Right cardiac atrium (tissue), 5 donors: ENCODE measurements around the gene TNP2. TPM values are rescaled to one million over a fixed set of nuclear protein-coding genes. Genes with fewer than 3 reads are reported as not detected.

Experiments used
- ATAC-seq, 2 donors: fragments of 200-7000 bp; cut with Tn5 transposase; one replicate each; pipeline versions ENCODE4 v1.8.0 to v1.9.1; 2020; ENCODE audit warnings: moderate library complexity in 2 of 2, mild to moderate bottlenecking in 1 of 2
- DNase-seq, 3 donors: peaks; one replicate each; pipeline ENCODE4 v3.0.0-alpha.2; 2020
- H3K27ac ChIP-seq: one replicate; pipeline ENCODE4 v1.5.1; 2013; ENCODE audit warnings: mild to moderate bottlenecking, low read length, control low read depth, moderate library complexity
- H3K27me3 ChIP-seq: one replicate; pipeline ENCODE4 v1.6.1; 2013; ENCODE audit not compliant: control insufficient read depth, insufficient read depth
- H3K4me1 ChIP-seq: one replicate; pipeline ENCODE4 v1.6.1; 2013; ENCODE audit warnings: low read length; ENCODE audit not compliant: control insufficient read depth, insufficient read depth
- H3K4me3 ChIP-seq: one replicate; pipeline ENCODE4 v1.5.1; 2013; ENCODE audit warnings: low read length, control low read depth
- H3K9me3 ChIP-seq: one replicate; pipeline ENCODE4 v1.6.1; 2013; ENCODE audit warnings: low read length; ENCODE audit not compliant: control insufficient read depth
- WGBS: extraction: QIAGEN DNeasy Blood & Tissue Kit; methylation state at CpG from one replicate; pipeline ENCODE4 v1.1.7; 2013; 5-methylcytosine and 5-hydroxymethylcytosine counted together
- intact Hi-C, 4 donors: fragments of 100-400 bp; cut with DNase I; formaldehyde crosslinking; loops; one replicate each; pipeline versions ENCODE4 v1.11.0 to v1.14.0; 2022 to 2023
- polyA plus RNA-seq: library from polyadenylated mRNA; stranded (reverse); fragments of 200-250 nt; gene quantifications from one replicate; pipeline ENCODE4 v1.2.3, GENCODE V29; 2013
- total RNA-seq, 4 donors: library from RNA; stranded (reverse); fragmentation: NEBNext Ultra II Directional; extraction: Animal tissue kit (Norgen Biotek cat#: 25700); gene quantifications; one replicate each; pipeline ENCODE4 v1.2.1, GENCODE V29; 2021
- donor health status: healthy with polysubstance abuse.
- donor health status: DM: no; HTN: yes; CAD: no.
- donor health status: DM: no; HTN: no; CAD: no.
- donor health status: DM: no; HTN: yes; CAD: no; lungs with severe emphysema.
- donor health status: DM: yes; HTN: yes; CAD: no.

TNP2 gene
- total and polyA plus RNA-seq, 5 donors: not detected

GRCh38 chr16:11253009-11253994, 15.8 kb downstream of the TNP2 start:
- H3K4me3 ChIP-seq: no peak overlapping the region
- no peak for DNase-seq
- no peak overlapping the region for H3K27ac ChIP-seq

GRCh38 chr16:11252482-11252931, 16.6 kb downstream of the TNP2 start:
- Histone ChIP-seq H3K9me3 (no peaks in the 10 kb centered on the region), H3K27ac (no peak overlapping the region), H3K4me3 (no peak overlapping the region), H3K4me1 (peaks cover 6% of the 10 kb centered on the region), H3K27me3 (no peaks in the 10 kb centered on the region)
- WGBS: 88% methylated on average over 8 of the region's 8 CpGs
- no peak for ATAC-seq
- intact Hi-C loops: loop anchor here in 3 of 4 donors (10.0 kb wide), 4 partner anchors 98 to 892 kb away; no protein-coding TSS in a partner anchor
- no peak for DNase-seq

More at GRCh38 chr16:11253009-11253994, 15.8 kb downstream of the TNP2 start:
- ATAC-seq: no peak
- intact Hi-C loops: loop anchor here in 3 of 4 donors (10.0 kb wide), 4 partner anchors 99 to 891 kb away; no protein-coding TSS in a partner anchor
- Histone ChIP-seq H3K9me3 (no peaks in the 10 kb centered on the region), H3K4me1 (peaks cover 6% of the 10 kb centered on the region), H3K27me3 (no peaks in the 10 kb centered on the region)
- WGBS: 80% methylated on average over 5 of the region's 5 CpGs

- Histone ChIP-seq H3K4me1 (peaks cover 6% of the 10 kb centered on the region), H3K9me3 (no peaks in the 10 kb centered on the region), H3K27ac (no peak overlapping the region), H3K4me3 (no peak overlapping the region), H3K27me3 (no peaks in the 10 kb centered on the region)
- DNase-seq: no peak
- ATAC-seq: no peak
- intact Hi-C loops: loop anchor here in 3 of 4 donors (10.0 kb wide), 4 partner anchors 97 to 893 kb away; no protein-coding TSS in a partner anchor
- WGBS: 79% methylated on average over 18 of the region's 18 CpGs
Measured at GRCh38 chr16:11251525-11252481, 17.3 kb downstream of the TNP2 start.

GRCh38 chr16:11250786-11251524, 18.2 kb downstream of the TNP2 start:
- ATAC-seq: no peak
- Histone ChIP-seq H3K4me1 (peaks cover 6% of the 10 kb centered on the region), H3K9me3 (no peaks in the 10 kb centered on the region), H3K27me3 (no peaks in the 10 kb centered on the region), H3K4me3 (no peak overlapping the region), H3K27ac (no peak overlapping the region)
- intact Hi-C loops: loop anchor here in 3 of 4 donors (10.0 kb wide), 4 partner anchors 96 to 894 kb away; no protein-coding TSS in a partner anchor
- 95% methylated on average over 10 of the region's 10 CpGs for WGBS
- no peak for DNase-seq

GRCh38 chr16:11250091-11250785, 18.9 kb downstream of the TNP2 start:
- ATAC-seq (no peak), DNase-seq (no peak)
- no peak overlapping the region for H3K27ac ChIP-seq
- intact Hi-C loops: loop anchor here in 3 of 4 donors (10.0 kb wide), 4 partner anchors 95 to 895 kb away; no protein-coding TSS in a partner anchor
- WGBS: 73% methylated on average over 16 of the region's 16 CpGs
- no peaks in the 10 kb centered on the region for H3K27me3 ChIP-seq
- no peaks in the 10 kb centered on the region for H3K9me3 ChIP-seq
- no peak overlapping the region for H3K4me3 ChIP-seq
- peaks cover 6% of the 10 kb centered on the region for H3K4me1 ChIP-seq

- Histone ChIP-seq H3K27me3 (no peaks in the 10 kb centered on the region), H3K27ac (no peak overlapping the region), H3K4me1 (peaks cover under 1% of the 10 kb centered on the region), H3K4me3 (no peak overlapping the region), H3K9me3 (no peaks in the 10 kb centered on the region)
- ATAC-seq (peak in 1 of 2 donors; percentile 9), DNase-seq (peak in 1 of 3 donors; percentile 48)
- intact Hi-C loops: loop anchor here in 3 of 4 donors (10.0 kb wide), 4 partner anchors 95 to 895 kb away; no protein-coding TSS in a partner anchor
- WGBS: 92% methylated on average over 63 of the region's 63 CpGs
Measured at GRCh38 chr16:11249233-11250061, 19.7 kb downstream of the TNP2 start.

- Histone ChIP-seq H3K4me1 (no peaks in the 10 kb centered on the region), H3K4me3 (no peak overlapping the region), H3K9me3 (no peaks in the 10 kb centered on the region), H3K27ac (no peak overlapping the region), H3K27me3 (no peaks in the 10 kb centered on the region)
- intact Hi-C loops: no loop called here
- no peak for ATAC-seq
- WGBS: 94% methylated on average over 8 of the region's 8 CpGs
- no peak for DNase-seq
Measured at GRCh38 chr16:11248133-11248532, 21.0 kb downstream of the TNP2 start.

GRCh38 chr16:11245988-11246387, 23.1 kb downstream of the TNP2 start:
- Histone ChIP-seq H3K4me3 (no peak overlapping the region), H3K27ac (no peak overlapping the region), H3K27me3 (no peaks in the 10 kb centered on the region), H3K4me1 (peaks cover 3% of the 10 kb centered on the region), H3K9me3 (no peaks in the 10 kb centered on the region)
- ATAC-seq (no peak), DNase-seq (no peak)
- intact Hi-C loops: no loop called here

GRCh38 chr16:11245222-11245737, 23.8 kb downstream of the TNP2 start:
- peaks cover 3% of the 10 kb centered on the region for H3K4me1 ChIP-seq
- no peaks in the 10 kb centered on the region for H3K9me3 ChIP-seq
- H3K27me3 ChIP-seq: no peaks in the 10 kb centered on the region
- H3K4me3 ChIP-seq: no peak overlapping the region
- intact Hi-C loops: no loop called here
- WGBS: 85% methylated on average over 5 of the region's 5 CpGs
- no peak overlapping the region for H3K27ac ChIP-seq
- no peak for DNase-seq
- ATAC-seq: no peak
